Measurements from ENCODE around the gene ZCCHC7. TPM values are rescaled to one million over a fixed set of nuclear protein-coding genes. Genes with fewer than 3 reads are reported as not detected.
"Not testable (repeated sequence)": the region's sequence is repeated elsewhere in the genome, so short reads cannot be mapped to it uniquely, and the experiment has no call there.

The ZCCHC7 gene
- polyA plus RNA-seq, 3 donors from 2014 or later: 21.1 to 23.8 (median 23.1) TPM

DNA sequence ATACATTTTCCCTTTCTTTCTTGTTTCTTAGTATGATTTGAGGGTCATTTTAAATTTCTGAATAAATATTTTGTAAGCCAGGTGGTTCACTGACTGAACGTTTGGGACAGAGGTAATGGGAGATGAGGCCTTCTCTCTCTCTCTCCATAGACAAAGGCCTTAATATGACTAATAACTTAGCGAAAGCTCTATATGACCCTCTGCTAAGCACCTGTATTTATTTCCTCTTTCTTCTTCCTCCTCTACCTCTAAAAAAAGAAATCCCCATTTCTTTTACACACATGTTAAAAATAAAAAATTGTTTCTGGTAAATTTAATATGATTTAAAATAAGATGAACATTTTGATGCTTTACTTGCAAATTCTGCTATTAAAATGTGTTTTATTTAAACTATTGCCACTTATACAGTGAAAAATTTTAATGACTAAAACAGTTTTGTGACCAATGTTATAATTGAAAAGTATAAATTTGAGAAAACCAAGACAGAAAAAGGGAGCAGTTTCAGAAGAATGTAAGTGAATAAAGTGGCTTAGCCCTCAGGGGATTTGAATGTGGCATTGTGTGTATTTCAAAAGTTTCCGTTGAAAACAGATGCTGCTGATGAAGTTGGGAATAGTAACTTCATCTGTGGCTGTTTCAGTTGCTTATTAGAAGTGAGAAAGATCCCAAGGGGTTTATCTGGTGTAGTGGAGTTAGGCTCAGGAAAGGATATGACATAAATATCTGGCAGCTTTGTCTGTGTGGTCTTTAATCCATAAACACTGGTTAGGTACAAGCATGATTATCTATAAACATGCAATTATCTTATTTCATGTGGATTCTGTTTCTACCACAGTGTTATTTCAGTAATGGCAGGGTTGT lies 173.5 kb downstream of the ZCCHC7 start:
- Mint-ChIP-seq H3K4me3 (no peak overlapping the region), H3K27ac (no peak overlapping the region), H3K36me3 (peaks cover 5 to 12% (median 6%) of the 10 kb centered on the region in 3 donors), H3K27me3 (ENCODE audit: low read depth in 3 of 3) (no peaks in the 10 kb centered on the region), H3K9me3 (no peaks in the 10 kb centered on the region), H3K4me1 (peaks cover 28 to 41% of the 10 kb centered on the region in 2 donors)
- no peak for DNase-seq

- no peak overlapping the region for H3K4me3 Mint-ChIP-seq
- H3K4me1 Mint-ChIP-seq: peaks cover 25 to 53% of the 10 kb centered on the region in 2 donors
- H3K36me3 Mint-ChIP-seq: peaks cover 0 to 9% (median 0%) of the 10 kb centered on the region in 3 donors
- H3K27ac Mint-ChIP-seq: peak overlapping the region in 1 of 6 donors; percentile 11
- H3K27me3 Mint-ChIP-seq (ENCODE audit: low read depth in 3 of 3): no peaks in the 10 kb centered on the region
- DNase-seq: no peak
- H3K9me3 Mint-ChIP-seq: no peaks in the 10 kb centered on the region
Measured at GRCh38 chr9:37295178-37295577, 174.8 kb downstream of the ZCCHC7 start.

GRCh38 chr9:37295796-37296195 lies 175.4 kb downstream of the ZCCHC7 start:
- Mint-ChIP-seq H3K36me3 (peaks cover 0 to 9% (median 0%) of the 10 kb centered on the region in 3 donors), H3K4me3 (peak overlapping the region in 1 of 5 donors; percentile 25), H3K4me1 (peaks cover 30 to 58% of the 10 kb centered on the region in 2 donors), H3K27ac (no peak overlapping the region), H3K9me3 (no peaks in the 10 kb centered on the region), H3K27me3 (ENCODE audit: low read depth in 3 of 3) (no peaks in the 10 kb centered on the region)
- DNase-seq: no peak

- Mint-ChIP-seq H3K27me3 (ENCODE audit: low read depth in 3 of 3) (peaks cover 0 to 4% (median 2%) of the 10 kb centered on the region in 3 donors), H3K27ac (no peak overlapping the region), H3K4me1 (peaks cover 48 to 71% of the 10 kb centered on the region in 2 donors), H3K36me3 (peaks cover 0 to 9% (median 0%) of the 10 kb centered on the region in 3 donors), H3K4me3 (no peak overlapping the region), H3K9me3 (no peaks in the 10 kb centered on the region)
- DNase-seq: no peak
Measured at GRCh38 chr9:37297592-37297991, 177.2 kb downstream of the ZCCHC7 start.

- H3K4me3 Mint-ChIP-seq: peak overlapping the region in 4 of 5 donors; percentile 8 to 87 (median 59)
- H3K36me3 Mint-ChIP-seq: peaks cover 0 to 5% (median 2%) of the 10 kb centered on the region in 3 donors
- no peak overlapping the region for H3K27ac Mint-ChIP-seq
- H3K27me3 Mint-ChIP-seq (ENCODE audit: low read depth in 3 of 3): peaks cover 0 to 12% (median 2%) of the 10 kb centered on the region in 3 donors
- H3K9me3 Mint-ChIP-seq: no peaks in the 10 kb centered on the region
- H3K4me1 Mint-ChIP-seq: peaks cover 66 to 80% of the 10 kb centered on the region in 2 donors
- DNase-seq: no peak
Measured at GRCh38 chr9:37300620-37301019, 180.2 kb downstream of the ZCCHC7 start.

DNA sequence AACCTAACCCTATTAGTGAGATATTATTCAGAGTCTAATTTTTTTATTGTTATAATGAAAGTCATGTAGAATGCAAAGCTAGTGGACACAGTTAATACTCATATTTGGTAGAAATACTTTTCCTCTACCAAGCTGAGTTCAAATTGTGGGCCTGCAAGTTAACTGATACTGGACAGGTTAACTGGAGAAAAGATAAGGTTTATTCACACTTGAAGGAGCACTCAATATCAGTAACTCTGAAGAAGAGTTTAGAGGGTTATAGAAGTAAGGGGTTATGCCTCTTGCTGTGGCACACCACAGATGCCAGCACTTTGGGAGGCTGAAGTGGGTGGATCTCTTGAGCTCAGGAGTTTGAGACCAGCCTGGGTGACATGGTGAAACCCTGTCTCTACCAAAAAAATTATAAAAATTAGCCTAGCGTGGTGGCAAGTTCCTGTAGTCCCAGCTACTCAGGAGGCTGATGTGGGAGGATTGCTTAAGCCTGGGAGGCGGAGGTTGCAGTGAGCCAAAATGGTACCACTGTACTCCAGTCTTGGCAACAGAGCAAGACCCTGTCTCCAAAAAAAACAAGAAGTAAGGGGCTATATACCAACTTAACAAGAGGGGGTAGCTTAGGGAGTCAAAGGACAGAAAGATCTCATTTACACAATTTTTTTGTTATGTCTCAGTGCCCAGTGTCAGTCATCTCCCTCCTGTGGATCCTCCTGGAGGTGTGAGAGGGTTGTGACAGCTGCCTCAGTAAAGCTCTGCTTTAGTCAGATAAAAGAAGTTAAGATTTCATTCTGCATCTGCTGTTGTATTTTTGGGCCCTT lies 180.9 kb downstream of the ZCCHC7 start:
- Mint-ChIP-seq H3K4me1 (peaks cover 60 to 75% of the 10 kb centered on the region in 2 donors), H3K9me3 (no peaks in the 10 kb centered on the region), H3K27ac (peak overlapping the region in 4 of 6 donors; percentile 26 to 89 (median 80)), H3K4me3 (peak overlapping the region; percentile 68 to 87 (median 82)), H3K27me3 (ENCODE audit: low read depth in 3 of 3) (peaks cover 0 to 12% (median 2%) of the 10 kb centered on the region in 3 donors), H3K36me3 (peaks cover 0 to 5% (median 3%) of the 10 kb centered on the region in 3 donors)
- DNase-seq: no peak

GRCh38 chr9:37301854-37302172 lies 181.4 kb downstream of the ZCCHC7 start:
- H3K4me3 Mint-ChIP-seq: peak overlapping the region; percentile 68 to 87 (median 82)
- H3K27me3 Mint-ChIP-seq (ENCODE audit: low read depth in 3 of 3): peaks cover 0 to 12% (median 2%) of the 10 kb centered on the region in 3 donors
- peaks cover 0 to 5% (median 3%) of the 10 kb centered on the region in 3 donors for H3K36me3 Mint-ChIP-seq
- H3K9me3 Mint-ChIP-seq: no peaks in the 10 kb centered on the region
- DNase-seq: no peak
- peaks cover 55 to 70% of the 10 kb centered on the region in 2 donors for H3K4me1 Mint-ChIP-seq
- H3K27ac Mint-ChIP-seq: peak overlapping the region; percentile 21 to 89 (median 65)

GRCh38 chr9:37302277-37302676 lies 181.9 kb downstream of the ZCCHC7 start:
- Mint-ChIP-seq H3K27me3 (ENCODE audit: low read depth in 3 of 3) (peaks cover 0 to 12% (median 2%) of the 10 kb centered on the region in 3 donors), H3K9me3 (no peaks in the 10 kb centered on the region), H3K27ac (peak overlapping the region; percentile 34 to 89 (median 79)), H3K4me3 (peak overlapping the region; percentile 68 to 87 (median 82)), H3K36me3 (peaks cover 0 to 5% (median 3%) of the 10 kb centered on the region in 3 donors), H3K4me1 (peaks cover 55 to 70% of the 10 kb centered on the region in 2 donors)
- peak; percentile 72 to 77 (median 76) for DNase-seq

DNA sequence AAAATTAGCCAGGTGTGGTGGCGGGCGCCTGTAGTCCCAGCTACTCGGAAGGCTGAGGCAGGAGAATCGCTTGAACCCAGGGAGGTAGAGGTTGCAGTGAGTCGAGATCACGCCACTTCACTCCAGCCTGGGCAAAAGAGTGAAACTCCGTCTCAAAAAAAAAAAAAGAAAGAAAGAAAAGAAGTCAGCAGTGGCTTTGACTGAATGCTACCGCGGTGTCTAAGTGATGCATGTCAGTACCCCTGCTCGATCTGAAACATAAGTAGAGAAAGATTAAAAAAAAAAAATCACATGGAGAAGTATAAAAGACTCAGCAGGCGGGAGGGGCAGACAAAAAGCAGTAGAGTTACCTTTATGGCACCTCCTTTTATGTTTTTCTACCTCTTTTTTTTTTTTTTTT lies 182.9 kb downstream of the ZCCHC7 start:
- peak in 1 of 3 donors; percentile 22 for DNase-seq
- H3K9me3 Mint-ChIP-seq, H3K36me3 Mint-ChIP-seq: not testable (repeated sequence)
- Mint-ChIP-seq H3K27ac (peak overlapping the region in 5 of 6 donors; percentile 43 to 78 (median 68)), H3K4me1 (peaks cover 53 to 70% of the 10 kb centered on the region in 2 donors), H3K27me3 (ENCODE audit: low read depth in 3 of 3) (peaks cover 0 to 12% (median 2%) of the 10 kb centered on the region in 3 donors), H3K4me3 (peak overlapping the region; percentile 71 to 87 (median 82))

DNA sequence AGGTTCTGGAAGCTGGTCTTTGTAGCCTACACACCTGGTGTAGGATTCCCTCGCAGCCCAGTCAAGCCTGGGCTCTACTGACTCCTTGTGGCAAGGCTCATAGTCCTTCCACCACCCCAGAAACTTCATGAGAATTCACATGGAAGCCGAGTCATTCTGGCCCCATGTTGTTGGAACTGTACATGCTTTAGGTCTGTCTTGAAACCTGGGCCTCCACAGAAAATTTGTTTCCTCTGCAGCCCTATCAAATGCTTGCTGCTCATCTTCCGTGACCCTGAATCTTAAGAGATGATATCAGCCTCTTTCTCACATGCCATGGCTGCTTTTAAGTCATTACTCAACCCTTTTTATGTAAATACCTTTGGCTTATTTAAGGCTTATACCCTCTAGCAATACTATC lies 188.8 kb downstream of the ZCCHC7 start:
- Mint-ChIP-seq H3K27ac (no peak overlapping the region), H3K4me3 (no peak overlapping the region), H3K36me3 (peaks cover 5 to 13% (median 8%) of the 10 kb centered on the region in 3 donors), H3K27me3 (ENCODE audit: low read depth in 3 of 3) (peaks cover 0 to 5% (median 0%) of the 10 kb centered on the region in 3 donors), H3K9me3 (no peaks in the 10 kb centered on the region), H3K4me1 (peaks cover 16 to 18% of the 10 kb centered on the region in 2 donors)
- DNase-seq: no peak

- H3K27me3 Mint-ChIP-seq (ENCODE audit: low read depth in 3 of 3): no peaks in the 10 kb centered on the region
- H3K4me1 Mint-ChIP-seq: peaks cover 0 to 3% of the 10 kb centered on the region in 2 donors
- peaks cover 5 to 13% (median 8%) of the 10 kb centered on the region in 3 donors for H3K36me3 Mint-ChIP-seq
- no peak for DNase-seq
- no peak overlapping the region for H3K4me3 Mint-ChIP-seq
- no peak overlapping the region for H3K27ac Mint-ChIP-seq
- H3K9me3 Mint-ChIP-seq: no peaks in the 10 kb centered on the region
Measured at GRCh38 chr9:37311938-37312708, 191.7 kb downstream of the ZCCHC7 start.

- Mint-ChIP-seq H3K4me3 (no peak overlapping the region), H3K36me3 (peaks cover 3 to 16% (median 9%) of the 10 kb centered on the region in 3 donors), H3K9me3 (no peaks in the 10 kb centered on the region), H3K27ac (peak overlapping the region in 1 of 6 donors; percentile 27), H3K4me1 (peaks cover 0 to 14% of the 10 kb centered on the region in 2 donors), H3K27me3 (ENCODE audit: low read depth in 3 of 3) (no peaks in the 10 kb centered on the region)
- no peak for DNase-seq
Measured at GRCh38 chr9:37324261-37324683, 203.9 kb downstream of the ZCCHC7 start.
